ENCODE measurements around the gene PPL. TPM values are rescaled to one million over a fixed set of nuclear protein-coding genes. Genes with fewer than 3 reads are reported as not detected.
"Not testable (repeated sequence)": the region's sequence is repeated elsewhere in the genome, so short reads cannot be mapped to it uniquely, and the experiment has no call there.

PPL gene
- total RNA-seq, 4 donors from 2014 or later = 28.7 to 84.2 (median 53.0) TPM

DNA sequence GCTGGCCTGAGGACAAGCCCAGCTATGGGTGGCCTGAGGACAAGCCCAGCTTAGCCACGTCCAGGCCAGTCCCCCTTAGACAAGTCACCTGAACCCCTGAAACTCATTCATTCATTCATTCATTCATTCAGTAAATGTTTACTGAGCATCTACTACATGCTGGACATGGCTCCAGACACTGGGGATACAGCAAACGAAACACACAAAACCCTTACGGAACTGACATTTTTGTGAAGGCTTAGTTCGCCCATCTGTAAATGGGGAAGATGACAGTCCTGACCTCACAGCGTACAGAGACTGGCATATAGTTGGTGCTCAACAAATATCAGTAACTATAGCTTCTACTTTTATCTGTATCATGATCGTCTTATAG is 37.5 kb downstream of the PPL start:
- TF ChIP-seq, protein P1, sequence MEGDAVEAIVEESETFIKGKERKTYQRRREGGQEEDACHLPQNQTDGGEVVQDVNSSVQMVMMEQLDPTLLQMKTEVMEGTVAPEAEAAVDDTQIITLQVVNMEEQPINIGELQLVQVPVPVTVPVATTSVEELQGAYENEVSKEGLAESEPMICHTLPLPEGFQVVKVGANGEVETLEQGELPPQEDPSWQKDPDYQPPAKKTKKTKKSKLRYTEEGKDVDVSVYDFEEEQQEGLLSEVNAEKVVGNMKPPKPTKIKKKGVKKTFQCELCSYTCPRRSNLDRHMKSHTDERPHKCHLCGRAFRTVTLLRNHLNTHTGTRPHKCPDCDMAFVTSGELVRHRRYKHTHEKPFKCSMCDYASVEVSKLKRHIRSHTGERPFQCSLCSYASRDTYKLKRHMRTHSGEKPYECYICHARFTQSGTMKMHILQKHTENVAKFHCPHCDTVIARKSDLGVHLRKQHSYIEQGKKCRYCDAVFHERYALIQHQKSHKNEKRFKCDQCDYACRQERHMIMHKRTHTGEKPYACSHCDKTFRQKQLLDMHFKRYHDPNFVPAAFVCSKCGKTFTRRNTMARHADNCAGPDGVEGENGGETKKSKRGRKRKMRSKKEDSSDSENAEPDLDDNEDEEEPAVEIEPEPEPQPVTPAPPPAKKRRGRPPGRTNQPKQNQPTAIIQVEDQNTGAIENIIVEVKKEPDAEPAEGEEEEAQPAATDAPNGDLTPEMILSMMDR (IDR thresholded peaks at IDR 0.05) = no peak
- TF ChIP-seq POLR2A (IDR thresholded peaks at IDR 0.05) = no peak
- no peak overlapping the region for H3K27ac ChIP-seq
- H3K9me3 ChIP-seq = no peaks in the 10 kb centered on the region
- no peaks in the 10 kb centered on the region for H3K4me1 ChIP-seq
- DNase-seq = no peak
- H3K27me3 ChIP-seq = no peaks in the 10 kb centered on the region
- peaks cover 0 to 13% (median 0%) of the 10 kb centered on the region in 3 donors for H3K36me3 ChIP-seq
- H3K4me3 ChIP-seq = no peak overlapping the region

DNA sequence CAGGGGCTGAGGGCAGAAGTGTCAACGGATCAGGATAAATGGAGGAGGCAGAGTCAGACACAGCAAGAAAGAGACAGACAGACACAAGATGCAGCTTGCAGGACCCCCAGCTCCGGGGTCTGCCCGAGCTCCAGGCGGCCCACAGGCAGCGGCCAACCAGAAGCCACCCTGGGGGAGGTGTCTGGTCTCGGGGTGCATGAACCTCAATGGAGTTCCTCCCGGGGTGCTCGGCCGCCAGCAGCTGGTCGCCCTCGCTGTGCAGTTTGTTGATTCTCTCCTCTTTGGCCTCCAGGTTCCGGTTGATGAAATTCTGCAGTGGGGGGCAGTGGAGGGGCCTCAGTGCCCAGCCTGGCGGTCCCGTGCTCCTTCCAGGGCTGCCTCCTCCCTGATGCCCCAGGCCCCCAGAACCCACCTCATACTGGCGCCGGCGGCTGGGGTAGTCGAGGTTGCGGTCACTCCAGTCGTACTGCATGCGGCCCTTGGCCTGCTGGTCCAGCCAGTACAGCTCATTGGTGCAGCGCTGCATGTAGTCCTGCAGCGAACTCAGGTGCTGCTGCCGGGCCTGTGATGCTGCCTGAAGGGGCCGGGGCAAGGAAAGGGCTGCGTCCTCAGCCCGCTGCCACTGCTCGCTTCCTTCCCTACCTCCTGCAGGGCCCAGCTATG is 38.0 kb downstream of the PPL start:
- H3K4me3 ChIP-seq = no peak overlapping the region
- no peak overlapping the region for H3K27ac ChIP-seq
- no peaks in the 10 kb centered on the region for H3K9me3 ChIP-seq
- H3K27me3 ChIP-seq = no peaks in the 10 kb centered on the region
- no peak for DNase-seq
- peaks cover 0 to 13% (median 0%) of the 10 kb centered on the region in 3 donors for H3K36me3 ChIP-seq
- no peaks in the 10 kb centered on the region for H3K4me1 ChIP-seq
- TF ChIP-seq, protein P1 (IDR thresholded peaks at IDR 0.05) = no peak
- TF ChIP-seq POLR2A (IDR thresholded peaks at IDR 0.05) = no peak

DNA sequence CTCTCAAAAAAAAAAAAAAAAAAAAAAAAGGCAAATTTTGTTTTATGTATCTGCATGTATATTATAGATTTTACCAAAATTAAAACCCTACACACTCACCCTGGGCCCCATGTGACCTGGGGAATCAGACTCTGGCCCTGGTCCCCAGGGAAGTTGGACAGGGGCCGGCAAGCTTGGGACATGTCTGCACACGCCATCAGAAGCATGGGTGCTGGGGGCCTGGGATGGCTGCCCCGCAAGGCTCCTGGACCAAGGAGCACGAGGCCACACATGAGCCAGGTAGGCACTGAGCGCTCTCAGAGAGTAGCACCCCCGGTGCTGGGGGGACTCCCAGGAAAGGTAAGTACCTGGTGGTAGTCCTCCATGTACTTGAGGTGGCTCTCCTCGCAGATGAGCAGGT is 39.6 kb downstream of the PPL start:
- H3K27ac ChIP-seq = no peak overlapping the region
- TF ChIP-seq, protein P1 (IDR thresholded peaks at IDR 0.05) = no peak
- TF ChIP-seq POLR2A (IDR thresholded peaks at IDR 0.05) = no peak
- peaks cover 0 to 18% (median 0%) of the 10 kb centered on the region in 3 donors for H3K36me3 ChIP-seq
- no peak overlapping the region for H3K4me3 ChIP-seq
- H3K9me3 ChIP-seq = no peaks in the 10 kb centered on the region
- no peaks in the 10 kb centered on the region for H3K27me3 ChIP-seq
- no peak for DNase-seq
- no peaks in the 10 kb centered on the region for H3K4me1 ChIP-seq

DNA sequence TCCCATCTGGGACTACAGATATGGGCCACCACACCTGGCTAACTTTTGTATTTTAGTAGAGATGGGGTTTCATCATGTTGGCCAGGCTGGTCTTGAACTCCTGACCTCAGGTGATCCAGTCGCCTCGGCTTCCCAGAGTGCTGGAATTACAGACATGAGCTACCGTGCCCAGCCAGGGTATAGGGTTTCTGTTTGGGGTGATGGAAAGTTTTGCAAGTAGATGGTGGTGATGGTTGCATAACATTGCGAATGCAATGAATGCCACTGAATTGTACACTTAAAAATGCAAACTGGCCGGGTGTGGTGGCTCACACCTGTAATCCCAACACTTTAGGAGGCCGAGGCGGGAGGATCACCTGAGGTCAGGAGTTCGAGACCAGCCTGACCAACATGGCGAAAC is 40.2 kb downstream of the PPL start:
- DNase-seq, H3K9me3 ChIP-seq, H3K4me3 ChIP-seq, H3K27me3 ChIP-seq, H3K4me1 ChIP-seq, H3K27ac ChIP-seq: not testable (repeated sequence)
- peaks cover 0 to 24% (median 0%) of the 10 kb centered on the region in 3 donors for H3K36me3 ChIP-seq

DNA sequence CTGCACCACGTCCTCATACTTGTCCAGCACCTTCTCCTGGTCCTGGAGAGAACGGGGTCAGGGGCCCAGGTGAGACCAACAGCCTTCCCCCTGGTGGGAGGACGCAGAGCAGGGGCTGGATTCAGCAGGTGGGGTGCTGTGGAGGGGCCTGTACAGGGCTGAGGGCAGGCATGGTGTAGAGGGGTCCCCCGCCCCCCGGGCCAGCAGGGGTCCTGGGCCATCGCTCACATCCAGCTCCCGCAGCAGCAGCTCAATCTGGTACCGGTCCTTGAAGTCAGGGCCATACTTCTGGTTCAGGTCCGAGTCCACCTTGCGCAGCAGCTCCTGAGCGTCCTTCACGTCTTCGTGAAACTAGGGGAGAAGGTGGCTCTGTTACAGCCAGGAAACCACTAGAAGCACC is 41.6 kb downstream of the PPL start:
- no peaks in the 10 kb centered on the region for H3K9me3 ChIP-seq

More for the DNA sequence above, 41.6 kb downstream of the PPL start:
- H3K27ac ChIP-seq = no peak overlapping the region
- H3K36me3 ChIP-seq = peaks cover 0 to 31% (median 0%) of the 10 kb centered on the region in 3 donors
- DNase-seq = no peak
- TF ChIP-seq POLR2A (IDR thresholded peaks at IDR 0.05) = no peak
- TF ChIP-seq, protein P1 (IDR thresholded peaks at IDR 0.05) = no peak
- no peaks in the 10 kb centered on the region for H3K27me3 ChIP-seq
- no peak overlapping the region for H3K4me3 ChIP-seq
- no peaks in the 10 kb centered on the region for H3K4me1 ChIP-seq

Measured in Peyer's patch (tissue), 4 donors.